Thyroid gland (tissue), 4 donors: Measurements from ENCODE around the gene PLEKHA7. TPM values are rescaled to one million over a fixed set of nuclear protein-coding genes. Genes with fewer than 3 reads are reported as not detected.

Source experiments
- DNase-seq, 2 donors: peaks; one replicate each; pipeline ENCODE4 v3.0.0-alpha.2; 2019
- H3K27ac ChIP-seq, 3 donors: fragments of 200-600 bp; sonication (generic); 1 replicate in 2 of 3; 2 replicates in 1 of 3; pipeline ENCODE4 v1.5.1; 2016 to 2019; ENCODE audit warnings: mild to moderate bottlenecking in 1 of 3, moderate library complexity in 1 of 3
- H3K27me3 ChIP-seq: fragments of 200-600 bp; sonication (generic); one replicate; pipeline ENCODE4 v1.5.1; 2019
- H3K36me3 ChIP-seq, 2 donors: fragments of 200-600 bp; sonication (generic); one replicate each; pipeline ENCODE4 v1.5.1; 2016 to 2019
- H3K4me1 ChIP-seq, 2 donors: fragments of 200-600 bp; sonication (generic); one replicate each; pipeline ENCODE4 v1.5.1; 2017 to 2019
- H3K4me3 ChIP-seq, 3 donors: fragments of 200-600 bp; sonication (generic); replicated peaks in 1 of 3; 1 replicate in 2 of 3; 2 replicates in 1 of 3; pipeline ENCODE4 v1.5.1; 2016; ENCODE audit warnings: mild to moderate bottlenecking in 1 of 3
- H3K9me3 ChIP-seq: fragments of 200-600 bp; sonication (generic); one replicate; pipeline ENCODE4 v1.5.1; 2017
- CTCF ChIP-seq, 6 experiments: fragments of 200-600 bp in 3 of 6; fragments of 450-650 bp in 3 of 6; sonication (generic) in 3 of 6; IDR thresholded peaks; one replicate each; pipeline ENCODE4 v1.5.1; 2016 to 2019; ENCODE audit warnings: antibody characterized with exemption in 6 of 6, mild to moderate bottlenecking in 2 of 6, inconsistent platforms in 1 of 6, moderate library complexity in 1 of 6
- POLR2A ChIP-seq, 2 donors: fragments of 450-650 bp; IDR thresholded peaks; one replicate each; pipeline ENCODE4 v1.6.1; 2017; ENCODE audit warnings: antibody characterized with exemption in 2 of 2, mild to moderate bottlenecking in 2 of 2, moderate library complexity in 1 of 2
- WGBS, 2 donors: methylation state at CpG; one replicate each; pipeline ENCODE4 v1.1.5; 2017; 5-methylcytosine and 5-hydroxymethylcytosine counted together
- intact Hi-C: fragments of 100-400 bp; cut with DNase I; formaldehyde crosslinking; loops from one replicate; pipeline ENCODE4 v1.15.1; 2023
- total RNA-seq, 4 donors: library from RNA; depleted of rRNA; stranded (reverse); fragments of >200 nt; gene quantifications; one replicate each; pipeline ENCODE4 v1.2.3, GENCODE V29; 2016

Gene PLEKHA7
- total RNA-seq, 4 donors from 2014 or later, result 22.5 to 29.0 (median 23.4) TPM

GRCh38 chr11:16897470-16898061 lies 116.6 kb downstream of the PLEKHA7 start:
- no peak for TF ChIP-seq CTCF (IDR thresholded peaks at IDR 0.05)
- no peak for TF ChIP-seq POLR2A (IDR thresholded peaks at IDR 0.05)
- H3K4me3 ChIP-seq, result no peak overlapping the region
- no peaks in the 10 kb centered on the region for H3K27me3 ChIP-seq
- 62 to 65% methylated on average over 7 of the region's 7 CpGs for WGBS, 2 donors
- no peak overlapping the region for H3K27ac ChIP-seq
- intact Hi-C loops, result no loop called here
- H3K9me3 ChIP-seq, result no peaks in the 10 kb centered on the region
- no peaks in the 10 kb centered on the region for H3K36me3 ChIP-seq
- H3K4me1 ChIP-seq, result peaks cover 21 to 46% of the 10 kb centered on the region in 2 donors
- peak in 1 of 2 donors; percentile 17 for DNase-seq

GRCh38 chr11:16896729-16897469 lies 117.3 kb downstream of the PLEKHA7 start:
- H3K9me3 ChIP-seq, result no peaks in the 10 kb centered on the region
- DNase-seq, result no peak
- no peaks in the 10 kb centered on the region for H3K36me3 ChIP-seq
- WGBS, 2 donors, result 80% methylated on average over 7 of the region's 7 CpGs
- peaks cover 21 to 46% of the 10 kb centered on the region in 2 donors for H3K4me1 ChIP-seq
- TF ChIP-seq POLR2A (IDR thresholded peaks at IDR 0.05) (no peak), CTCF (IDR thresholded peaks at IDR 0.05) (no peak)
- intact Hi-C loops, result no loop called here
- H3K27ac ChIP-seq, result no peak overlapping the region
- no peak overlapping the region for H3K4me3 ChIP-seq
- no peaks in the 10 kb centered on the region for H3K27me3 ChIP-seq

GRCh38 chr11:16895306-16895705 lies 118.9 kb downstream of the PLEKHA7 start:
- no peaks in the 10 kb centered on the region for H3K27me3 ChIP-seq
- peak overlapping the region in 2 of 3 donors; percentile 15 to 42 for H3K27ac ChIP-seq
- DNase-seq, result no peak
- 54 to 61% methylated on average over 3 of the region's 3 CpGs for WGBS, 2 donors
- peaks cover 21 to 46% of the 10 kb centered on the region in 2 donors for H3K4me1 ChIP-seq
- intact Hi-C loops, result no loop called here
- H3K9me3 ChIP-seq, result no peaks in the 10 kb centered on the region
- no peaks in the 10 kb centered on the region for H3K36me3 ChIP-seq
- TF ChIP-seq POLR2A (IDR thresholded peaks at IDR 0.05) (no peak), CTCF (IDR thresholded peaks at IDR 0.05) (no peak)
- no peak overlapping the region for H3K4me3 ChIP-seq

- Histone ChIP-seq H3K27me3 (no peaks in the 10 kb centered on the region), H3K4me3 (no peak overlapping the region), H3K4me1 (peaks cover 21 to 46% of the 10 kb centered on the region in 2 donors), H3K9me3 (no peaks in the 10 kb centered on the region), H3K27ac (peak overlapping the region in 2 of 3 donors; percentile 1 to 57), H3K36me3 (no peaks in the 10 kb centered on the region)
- intact Hi-C loops, result no loop called here
- DNase-seq, result peak; percentile 66 to 75
- WGBS, 2 donors, result 50 to 54% methylated on average over 4 of the region's 4 CpGs
- TF ChIP-seq CTCF (IDR thresholded peaks at IDR 0.05), result no peak
Measured at GRCh38 chr11:16893456-16894066, 120.7 kb downstream of the PLEKHA7 start.

- Histone ChIP-seq H3K27me3 (no peaks in the 10 kb centered on the region), H3K9me3 (no peaks in the 10 kb centered on the region), H3K4me1 (peaks cover 21 to 45% of the 10 kb centered on the region in 2 donors), H3K4me3 (no peak overlapping the region), H3K27ac (no peak overlapping the region), H3K36me3 (no peaks in the 10 kb centered on the region)
- TF ChIP-seq POLR2A (IDR thresholded peaks at IDR 0.05) (no peak), CTCF (IDR thresholded peaks at IDR 0.05) (no peak)
- 70 to 73% methylated on average over 1 of the region's 1 CpG for WGBS, 2 donors
- no peak for DNase-seq
- intact Hi-C loops, result no loop called here
Measured at GRCh38 chr11:16891964-16892363, 122.2 kb downstream of the PLEKHA7 start.
